Measurements from ENCODE around the gene PDGFB. TPM values are rescaled to one million over a fixed set of nuclear protein-coding genes. Genes with fewer than 3 reads are reported as not detected.

Gene PDGFB
- total RNA-seq, 2 donors from 2014 or later: 5.9 to 10.4 TPM

DNA sequence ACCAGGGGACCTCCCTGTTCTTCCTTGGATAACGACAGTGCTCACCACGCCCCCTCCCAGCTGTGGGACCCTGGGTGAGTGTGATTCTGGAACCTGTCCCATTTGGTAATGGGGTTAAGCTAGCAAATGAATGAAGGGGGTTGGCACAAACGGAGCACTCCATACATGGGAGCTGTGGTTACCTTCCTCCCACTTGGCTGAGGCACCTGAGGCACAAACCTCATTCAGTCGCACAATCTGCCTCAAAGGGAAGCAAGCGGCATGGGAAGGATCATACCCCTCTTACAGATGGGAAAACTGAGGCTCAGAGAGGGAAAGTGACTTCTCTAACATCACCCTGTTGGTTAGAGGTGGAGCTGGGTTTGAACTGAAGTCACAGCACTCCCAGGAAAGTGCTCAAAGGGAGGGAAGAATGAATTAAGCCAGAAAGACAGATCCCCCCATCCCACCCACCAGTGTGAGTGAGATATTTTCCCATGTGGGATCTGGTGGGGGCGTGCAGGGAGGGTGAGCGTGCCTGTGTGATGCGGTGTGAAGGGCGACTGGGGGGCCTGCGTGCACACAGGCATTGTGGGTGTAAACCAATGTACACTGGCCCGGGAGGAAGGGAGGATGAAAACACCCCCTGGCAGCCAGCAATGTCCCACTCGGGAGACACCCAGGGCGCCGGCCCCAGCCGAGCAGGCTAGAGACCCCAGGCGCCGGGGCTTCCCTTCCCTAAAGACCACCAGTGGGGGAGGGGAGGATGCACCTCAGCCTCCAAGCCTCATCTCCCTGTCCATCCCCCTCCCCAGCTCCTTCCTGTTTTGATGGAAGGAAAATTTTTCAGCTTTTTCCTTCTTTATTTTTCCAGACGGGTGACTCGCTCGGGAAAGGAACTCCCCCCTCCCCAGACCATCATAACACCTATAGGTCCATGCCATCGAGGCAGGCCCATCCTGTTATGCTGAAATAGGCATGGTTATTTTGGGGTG lies 8.0 kb upstream of the PDGFB start:
- WGBS, 2 experiments (ENCODE audit: insufficient coverage in 1 of 2, insufficient read length in 1 of 2): 71 to 89% methylated on average over 9 to 21 of the region's 21 CpGs
- H3K27ac ChIP-seq (ENCODE audit: low read depth, low read length): no peak overlapping the region

DNA sequence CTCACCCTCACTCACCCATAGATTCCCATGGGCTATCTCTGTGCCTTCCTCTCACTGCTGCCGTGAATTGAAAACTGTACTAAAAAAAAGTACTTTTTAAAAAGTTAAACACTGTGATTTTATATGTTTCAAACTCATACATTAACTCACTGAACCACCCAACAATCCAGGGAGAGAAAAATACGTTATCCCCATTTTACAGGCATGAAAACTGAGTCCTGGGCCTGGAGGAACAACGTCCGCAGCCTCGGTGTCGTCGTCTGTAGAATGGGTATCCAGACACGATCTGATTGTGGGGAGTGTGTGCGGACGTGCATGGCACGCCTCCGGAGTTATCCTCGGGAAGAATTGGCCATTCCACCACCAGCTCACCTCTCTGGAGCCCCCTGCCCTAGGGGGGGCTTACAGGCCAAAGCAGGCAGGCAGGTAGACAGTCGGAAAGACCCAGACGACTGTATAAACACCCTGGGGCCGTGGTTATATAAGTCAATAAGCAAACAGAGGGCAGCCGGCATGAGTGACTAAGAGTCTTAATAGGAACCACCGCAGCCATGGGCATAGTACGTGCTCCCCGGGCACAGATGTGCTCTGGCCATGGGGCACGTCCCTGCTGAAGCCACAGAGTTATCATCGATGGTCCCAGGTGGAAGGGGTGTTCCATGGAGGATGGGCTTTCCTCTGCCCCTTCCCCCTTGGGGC lies 7.1 kb upstream of the PDGFB start:
- no peak overlapping the region for H3K4me3 ChIP-seq (ENCODE audit: low read length)

More for the DNA sequence above, 8.0 kb upstream of the PDGFB start:
- H3K36me3 ChIP-seq (ENCODE audit: control insufficient read depth, insufficient read depth, low read length): no peaks in the 10 kb centered on the region
- H3K36me3 Mint-ChIP-seq (ENCODE audit: low read depth): no peaks in the 10 kb centered on the region
- H3K9me3 Mint-ChIP-seq: no peaks in the 10 kb centered on the region
- H3K27ac Mint-ChIP-seq: peak overlapping the region; percentile 52
- H3K4me1 ChIP-seq (ENCODE audit: control insufficient read depth, insufficient read depth, low read length): no peaks in the 10 kb centered on the region
- H3K9ac ChIP-seq (ENCODE audit: extremely low read depth, low read length, poor library complexity, severe bottlenecking): no peak overlapping the region
- H3K27me3 Mint-ChIP-seq (ENCODE audit: insufficient read depth): peaks cover 11% of the 10 kb centered on the region
- no peak overlapping the region for H3K4me3 Mint-ChIP-seq
- no peaks in the 10 kb centered on the region for H3K9me3 ChIP-seq (ENCODE audit: control insufficient read depth, low read length)
- H3K4me1 Mint-ChIP-seq: peaks cover 8% of the 10 kb centered on the region
- H3K27me3 ChIP-seq (ENCODE audit: control insufficient read depth, insufficient read depth, low read length, poor library complexity, severe bottlenecking): no peaks in the 10 kb centered on the region
- no peak overlapping the region for H3K4me3 ChIP-seq (ENCODE audit: low read length)
- no peak for DNase-seq
- no peak for TF ChIP-seq CTCF (conservative IDR thresholded peaks at IDR 0.05)

More for the DNA sequence above, 7.1 kb upstream of the PDGFB start:
- no peak for TF ChIP-seq CTCF (conservative IDR thresholded peaks at IDR 0.05)
- Mint-ChIP-seq H3K27me3 (ENCODE audit: insufficient read depth) (peaks cover 16% of the 10 kb centered on the region), H3K4me3 (no peak overlapping the region), H3K4me1 (peaks cover 8% of the 10 kb centered on the region), H3K36me3 (ENCODE audit: low read depth) (no peaks in the 10 kb centered on the region), H3K9me3 (no peaks in the 10 kb centered on the region), H3K27ac (no peak overlapping the region)
- Histone ChIP-seq H3K9me3 (ENCODE audit: control insufficient read depth, low read length) (no peaks in the 10 kb centered on the region), H3K9ac (ENCODE audit: extremely low read depth, low read length, poor library complexity, severe bottlenecking) (no peak overlapping the region), H3K36me3 (ENCODE audit: control insufficient read depth, insufficient read depth, low read length) (no peaks in the 10 kb centered on the region), H3K27me3 (ENCODE audit: control insufficient read depth, insufficient read depth, low read length, poor library complexity, severe bottlenecking) (no peaks in the 10 kb centered on the region), H3K27ac (ENCODE audit: low read depth, low read length) (no peak overlapping the region), H3K4me1 (ENCODE audit: control insufficient read depth, insufficient read depth, low read length) (no peaks in the 10 kb centered on the region)
- DNase-seq: peak; percentile 45
- WGBS, 2 experiments (ENCODE audit: insufficient coverage in 1 of 2, insufficient read length in 1 of 2): 87 to 90% methylated on average over 20 to 22 of the region's 22 CpGs
